WTC11 (cell line): Measurements from ENCODE around the gene DNAJC7. TPM values are rescaled to one million over a fixed set of nuclear protein-coding genes. Genes with fewer than 3 reads are reported as not detected.
A peak's percentile ranks its signal among the peaks of the same experiment; 100 is the strongest.

ENCODE experiments used
- ATAC-seq: fragments of 200-7000 bp; cut with Tn5 transposase; 2 replicates; pipeline ENCODE4 v1.10.0; 2021; ENCODE audit warnings: mild to moderate bottlenecking, moderate library complexity
- CTCF ChIA-PET: fragments of 300-600 bp; sonication (Branson Sonifier 250); formaldehyde crosslinking; loops from one replicate; lab custom pipeline; 2021; ENCODE audit warnings: antibody characterized with exemption; lab: Charles Lee
- POLR2A ChIA-PET: fragments of 350-600 bp; sonication (Branson Sonifier 250); formaldehyde crosslinking; loops from one replicate; lab custom pipeline; 2021; ENCODE audit warnings: antibody characterized with exemption; lab: Charles Lee
- DNase-seq: peaks from one replicate; pipeline ENCODE4 v3.0.0; 2021; ENCODE audit warnings: low spot score
- H3K27ac Mint-ChIP-seq: 2 replicates; pipeline ENCODE4 v1.8.0; 2021; ENCODE audit warnings: mixed read lengths
- H3K27me3 Mint-ChIP-seq: 2 replicates; pipeline ENCODE4 v1.8.0; 2021; ENCODE audit warnings: low read depth, mild to moderate bottlenecking, moderate library complexity, mixed read lengths
- H3K36me3 Mint-ChIP-seq: 2 replicates; pipeline ENCODE4 v1.8.0; 2021; ENCODE audit warnings: mixed read lengths
- H3K4me1 Mint-ChIP-seq: 2 replicates; pipeline ENCODE4 v1.8.0; 2022; ENCODE audit warnings: mixed read lengths
- H3K4me3 Mint-ChIP-seq: 2 replicates; pipeline ENCODE4 v1.8.0; 2021; ENCODE audit warnings: mild to moderate bottlenecking, moderate library complexity, mixed read lengths
- H3K9me3 Mint-ChIP-seq: 2 replicates; pipeline ENCODE4 v1.8.0; 2021; ENCODE audit warnings: mixed read lengths
- AR ChIP-seq: fragments of 250-450 bp; sonication (Bioruptor Pico); IDR thresholded peaks from 2 replicates; pipeline ENCODE4 v1.9.0; 2021; ENCODE audit warnings: mild to moderate bottlenecking
- ARID4B ChIP-seq: sonication (generic); formaldehyde crosslinking; IDR thresholded peaks from 2 replicates; pipeline ENCODE4 v1.8.0; 2023; ENCODE audit warnings: missing genetic modification reagents, mild to moderate bottlenecking, borderline replicate concordance
- ATF1 ChIP-seq: sonication (generic); formaldehyde crosslinking; IDR thresholded peaks from 2 replicates; pipeline ENCODE4 v1.8.1; 2023; ENCODE audit warnings: mild to moderate bottlenecking, moderate library complexity, missing genetic modification reagents
- CREB1 ChIP-seq: sonication (generic); formaldehyde crosslinking; IDR thresholded peaks from 2 replicates; pipeline ENCODE4 v1.8.0; 2023; ENCODE audit warnings: mild to moderate bottlenecking, missing genetic modification reagents
- CTCF ChIP-seq: fragments of 200-600 bp; IDR thresholded peaks from 2 replicates; pipeline ENCODE4 v1.8.0; 2022; ENCODE audit warnings: antibody characterized with exemption
- E2F1 ChIP-seq: sonication (generic); formaldehyde crosslinking; IDR thresholded peaks from 2 replicates; pipeline ENCODE4 v1.8.0; 2022; ENCODE audit warnings: mild to moderate bottlenecking, missing genetic modification reagents
- E2F4 ChIP-seq: sonication (generic); formaldehyde crosslinking; IDR thresholded peaks from 2 replicates; pipeline ENCODE4 v1.8.1; 2022; ENCODE audit warnings: low read depth, mild to moderate bottlenecking, moderate library complexity, missing genetic modification reagents, borderline replicate concordance
- FOXK1 ChIP-seq: sonication (generic); formaldehyde crosslinking; IDR thresholded peaks from 2 replicates; pipeline ENCODE4 v1.8.0; 2022; ENCODE audit warnings: mild to moderate bottlenecking, moderate library complexity, missing genetic modification reagents
- FOXP1 ChIP-seq: sonication (generic); formaldehyde crosslinking; IDR thresholded peaks from 2 replicates; pipeline ENCODE4 v1.8.0; 2022; ENCODE audit warnings: missing genetic modification reagents, mild to moderate bottlenecking, moderate library complexity, borderline replicate concordance
- JUN ChIP-seq: sonication (generic); formaldehyde crosslinking; IDR thresholded peaks from 2 replicates; pipeline ENCODE4 v1.8.0; 2023; ENCODE audit warnings: mild to moderate bottlenecking, missing genetic modification reagents
- MXD4 ChIP-seq: fragments of 250-450 bp; sonication (Bioruptor Pico); IDR thresholded peaks from 2 replicates; pipeline ENCODE4 v1.8.0; 2021; ENCODE audit warnings: mild to moderate bottlenecking, moderate library complexity, borderline replicate concordance
- NR3C1 ChIP-seq: sonication (generic); formaldehyde crosslinking; conservative IDR thresholded peaks from 2 replicates; pipeline ENCODE4 v1.8.1; 2023; ENCODE audit warnings: low read depth, mild to moderate bottlenecking, missing genetic modification reagents
- OVOL2 ChIP-seq: fragments of 250-450 bp; sonication (Bioruptor Pico); IDR thresholded peaks from 2 replicates; pipeline ENCODE4 v1.9.0; 2021; ENCODE audit warnings: mild to moderate bottlenecking, borderline replicate concordance
- PRRX2 ChIP-seq: fragments of 250-450 bp; sonication (Bioruptor Pico); IDR thresholded peaks from 2 replicates; pipeline ENCODE4 v1.8.0; 2021; ENCODE audit warnings: mild to moderate bottlenecking
- SMAD3 ChIP-seq: sonication (generic); formaldehyde crosslinking; IDR thresholded peaks from 2 replicates; pipeline ENCODE4 v1.8.0; 2022; ENCODE audit warnings: missing genetic modification reagents, mild to moderate bottlenecking, borderline replicate concordance
- SMAD4 ChIP-seq: sonication (generic); formaldehyde crosslinking; IDR thresholded peaks from 2 replicates; pipeline ENCODE4 v1.8.0; 2022; ENCODE audit warnings: mild to moderate bottlenecking, missing genetic modification reagents
- TEAD1 ChIP-seq: sonication (generic); formaldehyde crosslinking; IDR thresholded peaks from 2 replicates; pipeline ENCODE4 v1.8.0; 2022; ENCODE audit warnings: mild to moderate bottlenecking, missing genetic modification reagents
- ZBTB21 ChIP-seq: sonication (generic); formaldehyde crosslinking; IDR thresholded peaks from 2 replicates; pipeline ENCODE4 v1.8.1; 2023; ENCODE audit warnings: mild to moderate bottlenecking, missing genetic modification reagents, borderline replicate concordance
- ZNF263 ChIP-seq: sonication (generic); formaldehyde crosslinking; IDR thresholded peaks from 2 replicates; pipeline ENCODE4 v1.8.1; 2022; ENCODE audit warnings: low read depth, mild to moderate bottlenecking, moderate library complexity, missing genetic modification reagents
- ZNF512 ChIP-seq: sonication (generic); formaldehyde crosslinking; IDR thresholded peaks from 2 replicates; pipeline ENCODE4 v1.8.1; 2022; ENCODE audit warnings: missing genetic modification reagents, borderline replicate concordance
- ZSCAN18 ChIP-seq: fragments of 250-450 bp; sonication (Bioruptor Pico); IDR thresholded peaks from 2 replicates; pipeline ENCODE4 v2.1.2; 2022; ENCODE audit warnings: mild to moderate bottlenecking, moderate library complexity
- total RNA-seq: library from RNA; stranded (reverse); gene quantifications from 3 replicates; pipeline ENCODE4 v1.2.3, GENCODE V29; 2021

DNAJC7 gene
- total RNA-seq, 1 experiment from 2014 or later: 140 TPM

- TF ChIP-seq FOXP1 (CRISPR knock-in tag) (peak; percentile 81; the same call in 1 of the 2 replicates), E2F4 (no peak), MXD4 (CRISPR knock-in tag) (no peak), CTCF (peak; percentile 80), ZSCAN18 (peak; percentile 79; the same call in 1 of the 2 replicates), ZNF263 (no peak), ARID4B (no peak), ZBTB21 (0 out of 2 replicates have a peak, but pooled peaks have one; percentile 67)
Observed at GRCh38 chr17:42019509-42020404, 2.5 kb upstream of the DNAJC7 start, which contains the start of gene NKIRAS2 (continued).

- H3K9me3 Mint-ChIP-seq: 0 out of 2 replicates have a peak, but pooled peaks cover 4% of the 10 kb centered on the region
- H3K27me3 Mint-ChIP-seq: no peaks in the 10 kb centered on the region
- ATAC-seq: no peak
- H3K27ac Mint-ChIP-seq: no peak overlapping the region
- CTCF ChIA-PET: interaction anchor here (0.5 to 6.8 kb wide), 20 partner anchors 8 to 234 kb away, joined by 3 to 108 read pairs (median 7); partner anchors contain the start of genes CNP, DHX58, GHDC and HSPB9
- H3K36me3 Mint-ChIP-seq: peaks cover 26% of the 10 kb centered on the region
- H3K4me3 Mint-ChIP-seq: peak overlapping the region; percentile 95
- POLR2A ChIA-PET: interaction anchor here (1.3 to 3.1 kb wide), 2 partner anchors 8 to 52 kb away, joined by 5 to 13 read pairs; partner anchors contain the start of gene CNP
- no peak for DNase-seq
- H3K4me1 Mint-ChIP-seq: peaks cover 38% of the 10 kb centered on the region
- TF ChIP-seq FOXK1 (no peak), CREB1 (no peak), SMAD3 (CRISPR knock-in tag) (no peak), OVOL2 (CRISPR knock-in tag) (no peak), TEAD1 (CRISPR knock-in tag) (no peak), AR (CRISPR knock-in tag) (no peak), E2F1 (CRISPR knock-in tag) (no peak), ATF1 (no peak), NR3C1 (CRISPR knock-in tag) (no peak), SMAD4 (CRISPR knock-in tag) (no peak), JUN (CRISPR knock-in tag) (no peak), PRRX2 (CRISPR knock-in tag) (no peak), ZNF512 (CRISPR knock-in tag) (no peak)
Observed at GRCh38 chr17:42018988-42019387, 1.7 kb upstream of the DNAJC7 start.
